WTC11 (cell line): ENCODE data around the gene SCGB1A1. TPM values are rescaled to one million over a fixed set of nuclear protein-coding genes. Genes with fewer than 3 reads are reported as not detected.

Experiments
- ATAC-seq: fragments of 200-7000 bp; cut with Tn5 transposase; 2 replicates; pipeline ENCODE4 v1.10.0; 2021; ENCODE audit warnings: mild to moderate bottlenecking, moderate library complexity
- CTCF ChIA-PET: fragments of 300-600 bp; sonication (Branson Sonifier 250); formaldehyde crosslinking; loops from one replicate; lab custom pipeline; 2021; ENCODE audit warnings: antibody characterized with exemption; lab: Charles Lee
- POLR2A ChIA-PET: fragments of 350-600 bp; sonication (Branson Sonifier 250); formaldehyde crosslinking; loops from one replicate; lab custom pipeline; 2021; ENCODE audit warnings: antibody characterized with exemption; lab: Charles Lee
- DNase-seq: peaks from one replicate; pipeline ENCODE4 v3.0.0; 2021; ENCODE audit warnings: low spot score
- H3K27ac Mint-ChIP-seq: 2 replicates; pipeline ENCODE4 v1.8.0; 2021; ENCODE audit warnings: mixed read lengths
- H3K27me3 Mint-ChIP-seq: 2 replicates; pipeline ENCODE4 v1.8.0; 2021; ENCODE audit warnings: low read depth, mild to moderate bottlenecking, moderate library complexity, mixed read lengths
- H3K36me3 Mint-ChIP-seq: 2 replicates; pipeline ENCODE4 v1.8.0; 2021; ENCODE audit warnings: mixed read lengths
- H3K4me1 Mint-ChIP-seq: 2 replicates; pipeline ENCODE4 v1.8.0; 2022; ENCODE audit warnings: mixed read lengths
- H3K4me3 Mint-ChIP-seq: 2 replicates; pipeline ENCODE4 v1.8.0; 2021; ENCODE audit warnings: mild to moderate bottlenecking, moderate library complexity, mixed read lengths
- H3K9me3 Mint-ChIP-seq: 2 replicates; pipeline ENCODE4 v1.8.0; 2021; ENCODE audit warnings: mixed read lengths
- FOXJ3 ChIP-seq: sonication (generic); formaldehyde crosslinking; IDR thresholded peaks from 2 replicates; pipeline ENCODE4 v1.9.0; 2021; ENCODE audit warnings: missing genetic modification reagents, mild to moderate bottlenecking, borderline replicate concordance
- FOXP1 ChIP-seq: sonication (generic); formaldehyde crosslinking; IDR thresholded peaks from 2 replicates; pipeline ENCODE4 v1.8.0; 2022; ENCODE audit warnings: missing genetic modification reagents, mild to moderate bottlenecking, moderate library complexity, borderline replicate concordance
- GABPB1 ChIP-seq: sonication (generic); formaldehyde crosslinking; IDR thresholded peaks from 2 replicates; pipeline ENCODE4 v1.8.1; 2023; ENCODE audit warnings: mild to moderate bottlenecking, missing genetic modification reagents
- GTF2I ChIP-seq: fragments of 250-450 bp; sonication (Bioruptor Pico); conservative IDR thresholded peaks from 2 replicates; pipeline ENCODE4 v1.4.0; 2021; ENCODE audit warnings: mild to moderate bottlenecking
- JAZF1 ChIP-seq: fragments of 250-450 bp; sonication (Bioruptor Pico); IDR thresholded peaks from 2 replicates; pipeline ENCODE4 v1.9.0; 2021; ENCODE audit warnings: moderate library complexity, mild to moderate bottlenecking, inconsistent platforms
- NFE2L1 ChIP-seq: sonication (generic); formaldehyde crosslinking; IDR thresholded peaks from 2 replicates; pipeline ENCODE4 v1.8.1; 2023; ENCODE audit warnings: missing genetic modification reagents
- NR2C2 ChIP-seq: sonication (generic); formaldehyde crosslinking; IDR thresholded peaks from 2 replicates; pipeline ENCODE4 v1.8.0; 2022; ENCODE audit warnings: mild to moderate bottlenecking, missing genetic modification reagents
- PRRX2 ChIP-seq: fragments of 250-450 bp; sonication (Bioruptor Pico); IDR thresholded peaks from 2 replicates; pipeline ENCODE4 v1.8.0; 2021; ENCODE audit warnings: mild to moderate bottlenecking
- RELA ChIP-seq: sonication (generic); formaldehyde crosslinking; IDR thresholded peaks from 2 replicates; pipeline ENCODE4 v1.8.1; 2022; ENCODE audit warnings: missing genetic modification reagents, mild to moderate bottlenecking, borderline replicate concordance
- SOX15 ChIP-seq: fragments of 250-450 bp; sonication (Bioruptor Pico); IDR thresholded peaks from 2 replicates; pipeline ENCODE4 v1.9.0; 2021; ENCODE audit warnings: mild to moderate bottlenecking
- SP1 ChIP-seq: sonication (generic); formaldehyde crosslinking; conservative IDR thresholded peaks from 2 replicates; pipeline ENCODE4 v1.8.1; 2022; ENCODE audit warnings: missing genetic modification reagents
- ZNF138 ChIP-seq: sonication (generic); formaldehyde crosslinking; conservative IDR thresholded peaks from 2 replicates; pipeline ENCODE4 v1.8.1; 2022; ENCODE audit warnings: mild to moderate bottlenecking, moderate library complexity, missing genetic modification reagents
- ZNF219 ChIP-seq: sonication (generic); formaldehyde crosslinking; IDR thresholded peaks from 2 replicates; pipeline ENCODE4 v1.8.0; 2023; ENCODE audit warnings: missing genetic modification reagents, mild to moderate bottlenecking, borderline replicate concordance
- total RNA-seq: library from RNA; stranded (reverse); gene quantifications from 3 replicates; pipeline ENCODE4 v1.2.3, GENCODE V29; 2021
- TF ChIP-seq, protein P1 (sequence below): sonication (generic); formaldehyde crosslinking; conservative IDR thresholded peaks from 2 replicates; pipeline ENCODE4 v1.8.1; 2022; ENCODE audit warnings: mild to moderate bottlenecking, missing genetic modification reagents
- TF ChIP-seq, protein P2 (sequence below): fragments of 250-450 bp; sonication (Bioruptor Pico); IDR thresholded peaks from 2 replicates; pipeline ENCODE4 v1.9.0; 2021; ENCODE audit warnings: moderate library complexity, mild to moderate bottlenecking, inconsistent platforms, borderline replicate concordance
- TF ChIP-seq, protein P3 (sequence below): sonication (generic); formaldehyde crosslinking; IDR thresholded peaks from 2 replicates; pipeline ENCODE4 v1.8.1; 2023; ENCODE audit warnings: mild to moderate bottlenecking, missing genetic modification reagents, moderate library complexity
- TF ChIP-seq, protein P4 (sequence below): sonication (generic); formaldehyde crosslinking; IDR thresholded peaks from 2 replicates; pipeline ENCODE4 v1.8.1; 2023; ENCODE audit warnings: mild to moderate bottlenecking, missing genetic modification reagents
- TF ChIP-seq, protein P5 (sequence below): sonication (generic); formaldehyde crosslinking; IDR thresholded peaks from 2 replicates; pipeline ENCODE4 v1.8.0; 2023; ENCODE audit warnings: missing genetic modification reagents
- TF ChIP-seq, protein P6 (sequence below): sonication (generic); formaldehyde crosslinking; IDR thresholded peaks from 2 replicates; pipeline ENCODE4 v1.8.1; 2022; ENCODE audit warnings: low read depth, mild to moderate bottlenecking, moderate library complexity, missing genetic modification reagents, borderline replicate concordance
- TF ChIP-seq, protein P7 (sequence below): sonication (generic); formaldehyde crosslinking; IDR thresholded peaks from 2 replicates; pipeline ENCODE4 v1.8.0; 2022; ENCODE audit warnings: mild to moderate bottlenecking, missing genetic modification reagents
- TF ChIP-seq, protein P8 (sequence below): sonication (generic); formaldehyde crosslinking; IDR thresholded peaks from 2 replicates; pipeline ENCODE4 v1.8.1; 2023; ENCODE audit warnings: mild to moderate bottlenecking, missing genetic modification reagents
- TF ChIP-seq, protein P9 (sequence below): fragments of 250-450 bp; sonication (Bioruptor Pico); IDR thresholded peaks from 2 replicates; pipeline ENCODE4 v1.9.0; 2021; ENCODE audit warnings: mild to moderate bottlenecking

Gene SCGB1A1
- total RNA-seq, 1 experiment from 2014 or later = 1.2 TPM

DNA sequence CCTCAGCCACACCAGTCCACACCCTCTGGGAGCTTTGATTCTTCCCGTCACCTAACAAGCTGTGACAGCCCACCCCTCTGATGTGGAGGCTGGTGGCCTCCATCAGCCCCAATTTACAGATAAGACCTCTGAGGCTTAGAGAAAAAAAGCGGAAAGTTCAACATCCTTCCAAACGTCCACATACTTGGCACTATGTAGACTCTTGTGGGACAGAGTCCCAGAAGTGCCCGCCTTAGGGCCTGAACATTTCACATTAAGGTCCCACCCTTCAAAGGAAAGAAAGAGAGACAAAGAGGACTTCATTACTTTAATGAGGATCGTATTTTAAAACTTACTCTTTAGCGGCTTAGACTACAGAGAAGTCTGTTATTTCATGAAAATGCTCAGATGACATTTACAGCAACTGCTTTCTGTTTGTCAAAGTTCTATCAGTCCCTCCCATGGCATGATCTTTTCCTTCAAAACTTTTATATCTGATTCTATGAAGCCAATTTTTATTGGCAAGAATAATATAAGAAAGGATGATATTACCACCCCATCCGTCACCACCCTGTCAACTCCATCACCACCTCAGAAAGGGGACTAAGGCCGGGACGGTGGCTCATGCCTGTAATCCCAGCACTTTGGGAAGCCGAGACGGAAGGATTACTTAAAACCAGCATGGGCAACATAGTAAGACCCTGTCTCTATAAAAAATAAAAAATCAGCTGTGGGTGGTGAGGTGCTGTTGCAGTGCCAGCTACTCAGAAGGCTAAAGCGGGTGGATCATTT is 15.7 kb upstream of the SCGB1A1 start:
- DNase-seq = no peak
- ChIA-PET CTCF (interaction anchor here (1.1 to 6.4 kb wide), 4 partner anchors 9 to 157 kb away, joined by 4 to 49 read pairs (median 16); no protein-coding TSS in a partner anchor), POLR2A (interaction anchor here (0.6 to 0.9 kb wide), 2 partner anchors 243 to 429 kb away, joined by 3 to 5 read pairs; partner anchors contain the start of genes GANAB and STX5)
- H3K27ac Mint-ChIP-seq = no peak overlapping the region
- no peaks in the 10 kb centered on the region for H3K36me3 Mint-ChIP-seq
- TF ChIP-seq FOXJ3 (CRISPR knock-in tag) (no peak), SP1 (CRISPR knock-in tag) (no peak)
- H3K27me3 Mint-ChIP-seq = peaks cover 3% of the 10 kb centered on the region; the same call in 1 of the 2 replicates
- H3K4me1 Mint-ChIP-seq = peaks cover 16% of the 10 kb centered on the region
- no peak overlapping the region for H3K4me3 Mint-ChIP-seq
- no peak for ATAC-seq
- H3K9me3 Mint-ChIP-seq = no peaks in the 10 kb centered on the region

DNA sequence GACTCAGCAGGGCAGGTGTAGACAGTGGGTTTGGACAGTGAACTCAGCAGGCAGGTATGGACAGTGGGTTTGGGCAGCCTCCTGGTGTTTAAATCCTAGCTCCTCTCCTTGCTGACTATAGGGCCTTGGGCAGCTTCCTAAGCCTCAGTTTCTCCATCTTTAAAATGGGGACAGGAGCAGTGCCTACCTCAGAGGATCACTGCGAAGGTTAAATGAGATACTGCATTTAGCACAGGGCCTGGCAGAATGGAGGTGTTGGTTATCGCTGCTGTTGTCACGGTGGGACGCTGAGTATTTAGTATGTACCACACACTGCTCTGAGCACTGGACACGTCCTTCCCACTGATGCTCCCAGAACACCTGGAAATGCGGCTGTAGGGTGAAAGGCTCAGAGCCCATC is 14.4 kb upstream of the SCGB1A1 start:
- TF ChIP-seq, protein P1, sequence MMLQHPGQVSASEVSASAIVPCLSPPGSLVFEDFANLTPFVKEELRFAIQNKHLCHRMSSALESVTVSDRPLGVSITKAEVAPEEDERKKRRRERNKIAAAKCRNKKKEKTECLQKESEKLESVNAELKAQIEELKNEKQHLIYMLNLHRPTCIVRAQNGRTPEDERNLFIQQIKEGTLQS (CRISPR knock-in tag) = no peak
- TF ChIP-seq, protein P2, sequence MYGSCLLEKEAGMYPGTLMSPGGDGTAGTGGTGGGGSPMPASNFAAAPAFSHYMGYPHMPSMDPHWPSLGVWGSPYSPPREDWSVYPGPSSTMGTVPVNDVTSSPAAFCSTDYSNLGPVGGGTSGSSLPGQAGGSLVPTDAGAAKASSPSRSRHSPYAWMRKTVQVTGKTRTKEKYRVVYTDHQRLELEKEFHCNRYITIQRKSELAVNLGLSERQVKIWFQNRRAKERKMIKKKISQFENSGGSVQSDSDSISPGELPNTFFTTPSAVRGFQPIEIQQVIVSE (CRISPR knock-in tag) = no peak
- TF ChIP-seq, protein P3, sequence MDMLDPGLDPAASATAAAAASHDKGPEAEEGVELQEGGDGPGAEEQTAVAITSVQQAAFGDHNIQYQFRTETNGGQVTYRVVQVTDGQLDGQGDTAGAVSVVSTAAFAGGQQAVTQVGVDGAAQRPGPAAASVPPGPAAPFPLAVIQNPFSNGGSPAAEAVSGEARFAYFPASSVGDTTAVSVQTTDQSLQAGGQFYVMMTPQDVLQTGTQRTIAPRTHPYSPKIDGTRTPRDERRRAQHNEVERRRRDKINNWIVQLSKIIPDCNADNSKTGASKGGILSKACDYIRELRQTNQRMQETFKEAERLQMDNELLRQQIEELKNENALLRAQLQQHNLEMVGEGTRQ (CRISPR knock-in tag) = no peak
- TF ChIP-seq SP1 (CRISPR knock-in tag) = no peak
- TF ChIP-seq, protein P4, sequence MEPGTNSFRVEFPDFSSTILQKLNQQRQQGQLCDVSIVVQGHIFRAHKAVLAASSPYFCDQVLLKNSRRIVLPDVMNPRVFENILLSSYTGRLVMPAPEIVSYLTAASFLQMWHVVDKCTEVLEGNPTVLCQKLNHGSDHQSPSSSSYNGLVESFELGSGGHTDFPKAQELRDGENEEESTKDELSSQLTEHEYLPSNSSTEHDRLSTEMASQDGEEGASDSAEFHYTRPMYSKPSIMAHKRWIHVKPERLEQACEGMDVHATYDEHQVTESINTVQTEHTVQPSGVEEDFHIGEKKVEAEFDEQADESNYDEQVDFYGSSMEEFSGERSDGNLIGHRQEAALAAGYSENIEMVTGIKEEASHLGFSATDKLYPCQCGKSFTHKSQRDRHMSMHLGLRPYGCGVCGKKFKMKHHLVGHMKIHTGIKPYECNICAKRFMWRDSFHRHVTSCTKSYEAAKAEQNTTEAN (CRISPR knock-in tag) = no peak
- TF ChIP-seq, protein P5, sequence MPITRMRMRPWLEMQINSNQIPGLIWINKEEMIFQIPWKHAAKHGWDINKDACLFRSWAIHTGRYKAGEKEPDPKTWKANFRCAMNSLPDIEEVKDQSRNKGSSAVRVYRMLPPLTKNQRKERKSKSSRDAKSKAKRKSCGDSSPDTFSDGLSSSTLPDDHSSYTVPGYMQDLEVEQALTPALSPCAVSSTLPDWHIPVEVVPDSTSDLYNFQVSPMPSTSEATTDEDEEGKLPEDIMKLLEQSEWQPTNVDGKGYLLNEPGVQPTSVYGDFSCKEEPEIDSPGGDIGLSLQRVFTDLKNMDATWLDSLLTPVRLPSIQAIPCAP (CRISPR knock-in tag) = no peak
- no peak for TF ChIP-seq ZNF219 (CRISPR knock-in tag)
- TF ChIP-seq RELA (CRISPR knock-in tag) = no peak
- no peak for TF ChIP-seq PRRX2 (CRISPR knock-in tag)
- TF ChIP-seq, protein P6, sequence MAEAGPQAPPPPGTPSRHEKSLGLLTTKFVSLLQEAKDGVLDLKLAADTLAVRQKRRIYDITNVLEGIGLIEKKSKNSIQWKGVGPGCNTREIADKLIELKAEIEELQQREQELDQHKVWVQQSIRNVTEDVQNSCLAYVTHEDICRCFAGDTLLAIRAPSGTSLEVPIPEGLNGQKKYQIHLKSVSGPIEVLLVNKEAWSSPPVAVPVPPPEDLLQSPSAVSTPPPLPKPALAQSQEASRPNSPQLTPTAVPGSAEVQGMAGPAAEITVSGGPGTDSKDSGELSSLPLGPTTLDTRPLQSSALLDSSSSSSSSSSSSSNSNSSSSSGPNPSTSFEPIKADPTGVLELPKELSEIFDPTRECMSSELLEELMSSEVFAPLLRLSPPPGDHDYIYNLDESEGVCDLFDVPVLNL = no peak
- TF ChIP-seq, all 79 proteins: peak for 0
- Mint-ChIP-seq H3K4me3 (no peak overlapping the region), H3K4me1 (peaks cover 10% of the 10 kb centered on the region; the same call in 1 of the 2 replicates), H3K36me3 (no peaks in the 10 kb centered on the region), H3K9me3 (no peaks in the 10 kb centered on the region), H3K27ac (no peak overlapping the region), H3K27me3 (peaks cover 3% of the 10 kb centered on the region; the same call in 1 of the 2 replicates)
- CTCF ChIA-PET = interaction anchor here (0.5 to 6.4 kb wide), 5 partner anchors 10 to 285 kb away, joined by 4 to 49 read pairs (median 4); partner anchors contain the start of gene LRRN4CL
- DNase-seq (no peak), ATAC-seq (no peak)
- POLR2A ChIA-PET = no interaction called here

DNA sequence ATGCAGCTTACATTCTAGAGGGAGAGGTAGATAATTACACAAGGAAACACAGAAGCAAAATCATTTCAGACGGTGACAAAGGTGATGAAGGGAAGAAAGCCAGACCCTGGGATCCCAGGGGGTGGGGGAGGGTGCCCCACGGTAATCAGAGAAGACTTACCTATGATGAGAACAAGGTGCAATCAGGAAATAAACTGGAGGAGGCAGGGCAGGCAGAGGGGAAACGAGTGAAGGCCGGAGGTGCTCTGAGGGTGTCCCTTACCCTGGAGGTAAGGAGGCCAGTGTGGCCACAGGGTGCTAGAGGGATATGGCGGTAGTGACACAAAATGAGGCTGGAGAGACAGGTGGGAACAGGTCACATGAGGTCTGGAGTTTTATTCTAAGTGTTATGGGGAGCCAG is 13.9 kb upstream of the SCGB1A1 start:
- Mint-ChIP-seq H3K36me3 (no peaks in the 10 kb centered on the region), H3K4me1 (peaks cover 10% of the 10 kb centered on the region; the same call in 1 of the 2 replicates), H3K27ac (no peak overlapping the region), H3K4me3 (no peak overlapping the region), H3K9me3 (no peaks in the 10 kb centered on the region), H3K27me3 (peaks cover 3% of the 10 kb centered on the region; the same call in 1 of the 2 replicates)
- DNase-seq (no peak), ATAC-seq (no peak)
- CTCF ChIA-PET = interaction anchor here (0.5 to 6.4 kb wide), 4 partner anchors 10 to 284 kb away, joined by 4 to 49 read pairs (median 16); partner anchors contain the start of gene LRRN4CL
- POLR2A ChIA-PET = no interaction called here
- TF ChIP-seq NR2C2 (CRISPR knock-in tag) = no peak
- TF ChIP-seq ZNF138 (CRISPR knock-in tag) = no peak
- no peak for TF ChIP-seq GABPB1 (CRISPR knock-in tag)
- TF ChIP-seq FOXP1 (CRISPR knock-in tag) = no peak
- TF ChIP-seq NFE2L1 (CRISPR knock-in tag) = no peak
- no peak for TF ChIP-seq ZNF219 (CRISPR knock-in tag)
- TF ChIP-seq, protein P7, sequence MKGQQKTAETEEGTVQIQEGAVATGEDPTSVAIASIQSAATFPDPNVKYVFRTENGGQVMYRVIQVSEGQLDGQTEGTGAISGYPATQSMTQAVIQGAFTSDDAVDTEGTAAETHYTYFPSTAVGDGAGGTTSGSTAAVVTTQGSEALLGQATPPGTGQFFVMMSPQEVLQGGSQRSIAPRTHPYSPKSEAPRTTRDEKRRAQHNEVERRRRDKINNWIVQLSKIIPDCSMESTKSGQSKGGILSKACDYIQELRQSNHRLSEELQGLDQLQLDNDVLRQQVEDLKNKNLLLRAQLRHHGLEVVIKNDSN (CRISPR knock-in tag) = no peak
- TF ChIP-seq, protein P8, sequence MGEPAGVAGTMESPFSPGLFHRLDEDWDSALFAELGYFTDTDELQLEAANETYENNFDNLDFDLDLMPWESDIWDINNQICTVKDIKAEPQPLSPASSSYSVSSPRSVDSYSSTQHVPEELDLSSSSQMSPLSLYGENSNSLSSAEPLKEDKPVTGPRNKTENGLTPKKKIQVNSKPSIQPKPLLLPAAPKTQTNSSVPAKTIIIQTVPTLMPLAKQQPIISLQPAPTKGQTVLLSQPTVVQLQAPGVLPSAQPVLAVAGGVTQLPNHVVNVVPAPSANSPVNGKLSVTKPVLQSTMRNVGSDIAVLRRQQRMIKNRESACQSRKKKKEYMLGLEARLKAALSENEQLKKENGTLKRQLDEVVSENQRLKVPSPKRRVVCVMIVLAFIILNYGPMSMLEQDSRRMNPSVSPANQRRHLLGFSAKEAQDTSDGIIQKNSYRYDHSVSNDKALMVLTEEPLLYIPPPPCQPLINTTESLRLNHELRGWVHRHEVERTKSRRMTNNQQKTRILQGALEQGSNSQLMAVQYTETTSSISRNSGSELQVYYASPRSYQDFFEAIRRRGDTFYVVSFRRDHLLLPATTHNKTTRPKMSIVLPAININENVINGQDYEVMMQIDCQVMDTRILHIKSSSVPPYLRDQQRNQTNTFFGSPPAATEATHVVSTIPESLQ (CRISPR knock-in tag) = no peak
- no peak for TF ChIP-seq GTF2I (CRISPR knock-in tag)
- no peak for TF ChIP-seq SOX15 (CRISPR knock-in tag)
- TF ChIP-seq, protein P9, sequence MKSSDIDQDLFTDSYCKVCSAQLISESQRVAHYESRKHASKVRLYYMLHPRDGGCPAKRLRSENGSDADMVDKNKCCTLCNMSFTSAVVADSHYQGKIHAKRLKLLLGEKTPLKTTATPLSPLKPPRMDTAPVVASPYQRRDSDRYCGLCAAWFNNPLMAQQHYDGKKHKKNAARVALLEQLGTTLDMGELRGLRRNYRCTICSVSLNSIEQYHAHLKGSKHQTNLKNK (CRISPR knock-in tag) = no peak
- TF ChIP-seq JAZF1 (CRISPR knock-in tag) = no peak
